Mucosa of descending colon (tissue), 3 donors: Measurements from ENCODE around the gene FARP1. TPM values are rescaled to one million over a fixed set of nuclear protein-coding genes. Genes with fewer than 3 reads are reported as not detected.
A peak's percentile ranks its signal among the peaks of the same experiment; 100 is the strongest.

Experiments used
- ATAC-seq: fragments of 200-7000 bp; cut with Tn5 transposase; one replicate; pipeline ENCODE4 v1.9.1; 2020; ENCODE audit warnings: mild to moderate bottlenecking, moderate library complexity
- DNase-seq, 3 donors: peaks; one replicate each; pipeline ENCODE4 v3.0.0-alpha.2; 2020
- H3K36me3 ChIP-seq: fragments of 200-600 bp; one replicate; pipeline ENCODE4 v1.8.0; 2021; ENCODE audit warnings: low read depth, mild to moderate bottlenecking
- H3K4me1 ChIP-seq: fragments of 200-600 bp; one replicate; pipeline ENCODE4 v1.8.0; 2021; ENCODE audit warnings: low read depth, mild to moderate bottlenecking
- H3K4me3 ChIP-seq: fragments of 200-600 bp; one replicate; pipeline ENCODE4 v1.8.0; 2021; ENCODE audit warnings: mild to moderate bottlenecking
- H3K9me3 ChIP-seq: fragments of 200-600 bp; one replicate; pipeline ENCODE4 v1.8.0; 2021; ENCODE audit warnings: mild to moderate bottlenecking
- CTCF ChIP-seq: fragments of 200-600 bp; IDR thresholded peaks from one replicate; pipeline ENCODE4 v1.8.0; 2022; ENCODE audit warnings: antibody characterized with exemption, mild to moderate bottlenecking
- intact Hi-C, 2 donors: fragments of 100-400 bp; cut with DNase I in 1 of 2; cut with micrococcal nuclease in 1 of 2; formaldehyde crosslinking; loops; one replicate each; pipeline versions ENCODE4 v1.11.0 to v1.11.1; 2022; cut with DNase I, micrococcal nuclease
- total RNA-seq, 3 donors: library from RNA; stranded (reverse); fragmentation: NEBNext Ultra II Directional in 2 of 3; extraction: Animal tissue kit (Norgen Biotek cat#: 25700) in 2 of 3; gene quantifications; one replicate each; pipeline versions ENCODE4 v1.2.1 to v1.2.4, GENCODE V29; 2021 to 2023
- donor health status: DM: no; HTN: no; CAD: no; lungs with moderate emphysema.
- donor health status: DM: no; HTN: no; CAD: no.
- donor health status: DM: no; HTN: yes; CAD: no.

FARP1 gene
- total RNA-seq, 3 donors from 2014 or later: 44.4 to 111 (median 53.6) TPM

- no peaks in the 10 kb centered on the region for H3K36me3 ChIP-seq
- no peaks in the 10 kb centered on the region for H3K9me3 ChIP-seq
- no peak for ATAC-seq
- DNase-seq: no peak
- H3K4me1 ChIP-seq: no peaks in the 10 kb centered on the region
- intact Hi-C loops: no loop called here
- no peak overlapping the region for H3K4me3 ChIP-seq
- TF ChIP-seq CTCF: no peak
Measured at GRCh38 chr13:98157609-98158008, 14.7 kb downstream of the FARP1 start.

GRCh38 chr13:98158172-98158899, 15.4 kb downstream of the FARP1 start:
- TF ChIP-seq CTCF: no peak
- intact Hi-C loops: no loop called here
- H3K9me3 ChIP-seq: no peaks in the 10 kb centered on the region
- ATAC-seq (no peak), DNase-seq (no peak)
- no peak overlapping the region for H3K4me3 ChIP-seq
- no peaks in the 10 kb centered on the region for H3K4me1 ChIP-seq
- no peaks in the 10 kb centered on the region for H3K36me3 ChIP-seq

- no peak overlapping the region for H3K4me3 ChIP-seq
- H3K36me3 ChIP-seq: no peaks in the 10 kb centered on the region
- no peaks in the 10 kb centered on the region for H3K9me3 ChIP-seq
- ATAC-seq (no peak), DNase-seq (no peak)
- H3K4me1 ChIP-seq: no peaks in the 10 kb centered on the region
- intact Hi-C loops: no loop called here
- TF ChIP-seq CTCF: no peak
Measured at GRCh38 chr13:98162935-98163334, 20.0 kb downstream of the FARP1 start.

- no peak overlapping the region for H3K4me3 ChIP-seq
- H3K36me3 ChIP-seq: no peaks in the 10 kb centered on the region
- intact Hi-C loops: no loop called here
- H3K9me3 ChIP-seq: no peaks in the 10 kb centered on the region
- no peak for ATAC-seq
- TF ChIP-seq CTCF: no peak
- DNase-seq: no peak
- peaks cover 5% of the 10 kb centered on the region for H3K4me1 ChIP-seq
Measured at GRCh38 chr13:98169331-98169730, 26.4 kb downstream of the FARP1 start.

- H3K9me3 ChIP-seq: no peaks in the 10 kb centered on the region
- no peak overlapping the region for H3K4me3 ChIP-seq
- intact Hi-C loops: no loop called here
- peaks cover 5% of the 10 kb centered on the region for H3K4me1 ChIP-seq
- no peak for TF ChIP-seq CTCF
- H3K36me3 ChIP-seq: no peaks in the 10 kb centered on the region
- DNase-seq (no peak), ATAC-seq (peak; percentile 25)
Measured at GRCh38 chr13:98171900-98172589, 29.2 kb downstream of the FARP1 start.
